ENCODE data around the gene CELSR1.
"Not testable (repeated sequence)": the region's sequence is repeated elsewhere in the genome, so short reads cannot be mapped to it uniquely, and the experiment has no call there.

Gene CELSR1

DNA sequence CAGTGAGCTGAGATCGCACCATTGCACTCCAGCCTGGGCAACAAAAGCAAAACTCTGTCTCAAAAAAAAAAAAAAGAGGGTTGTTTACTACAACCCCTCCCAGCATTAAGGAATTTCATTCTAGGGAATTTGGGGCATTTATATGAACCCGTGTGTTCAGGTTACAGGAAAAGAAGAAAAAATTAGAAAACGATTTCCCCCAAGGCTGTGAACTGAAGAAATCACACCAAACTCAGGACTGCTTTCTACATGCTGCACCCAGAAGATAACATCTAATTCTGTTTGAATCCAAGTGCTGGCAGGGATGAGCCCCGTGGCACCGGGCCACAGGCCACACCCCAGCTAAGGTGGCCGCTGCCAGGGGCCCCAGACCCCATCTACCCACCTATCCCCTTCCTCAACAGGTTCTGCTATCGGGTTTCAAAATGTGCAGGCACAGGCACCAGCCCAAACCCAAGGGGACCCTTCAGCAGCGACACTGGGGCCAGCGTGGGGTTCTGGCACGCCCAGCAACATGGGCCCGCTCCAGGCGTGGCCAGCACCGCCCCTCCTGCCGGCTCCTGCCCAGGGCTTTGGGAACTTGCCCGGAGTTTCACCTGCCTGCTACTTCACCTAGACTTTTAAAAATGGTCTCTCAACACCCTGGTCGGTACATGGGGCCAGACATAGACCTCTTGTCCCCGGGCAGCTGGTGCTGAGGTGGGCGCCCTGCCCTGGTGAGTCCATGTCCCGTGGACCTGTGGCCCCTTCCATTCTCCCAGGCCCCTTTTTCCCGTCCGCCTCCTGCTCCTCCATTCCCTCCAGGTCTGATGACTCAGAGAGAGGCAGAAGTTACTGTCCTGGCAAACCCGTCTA lies 11.8 kb downstream of the CELSR1 start:
- Mint-ChIP-seq H3K9me3 (no peaks in the 10 kb centered on the region), H3K27me3 (peaks cover 27 to 43% of the 10 kb centered on the region in 2 donors), H3K4me1 (ENCODE audit: low read depth in 2 of 2) (no peaks in the 10 kb centered on the region), H3K27ac (no peak overlapping the region), H3K4me3 (no peak overlapping the region), H3K36me3 (ENCODE audit: insufficient read depth) (no peaks in the 10 kb centered on the region)
- no peak for DNase-seq
- ATAC-seq (replicated peaks) = no peak

DNA sequence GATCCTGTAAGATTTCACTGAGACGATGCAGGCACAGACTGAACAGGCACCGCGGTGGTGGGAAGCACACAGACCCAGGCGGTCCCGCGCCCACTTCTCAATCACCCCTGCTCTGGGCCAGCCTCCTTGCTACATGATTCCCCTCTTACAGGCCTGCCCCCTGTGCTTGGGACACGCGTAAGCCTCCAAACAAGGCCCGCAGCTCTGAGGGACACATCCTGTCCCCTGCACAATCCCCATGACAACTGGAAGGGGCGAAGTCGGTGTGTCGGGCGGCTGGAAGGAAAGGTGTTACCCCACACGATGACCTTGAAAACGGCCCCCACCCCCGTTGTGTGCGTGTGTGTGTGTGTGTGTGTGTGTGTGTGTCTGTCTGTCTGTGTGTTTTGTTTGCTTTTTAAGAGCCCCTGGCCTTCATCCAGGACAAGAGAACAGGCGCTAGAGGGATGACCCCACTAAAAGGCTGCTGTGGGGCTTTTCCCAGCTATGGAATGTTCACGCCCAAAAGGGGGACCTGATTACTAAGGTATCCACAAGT lies 13.1 kb downstream of the CELSR1 start:
- DNase-seq (no peak), ATAC-seq (replicated peaks) (no peak)
- Mint-ChIP-seq H3K4me1 (ENCODE audit: low read depth in 2 of 2) (no peaks in the 10 kb centered on the region), H3K27ac (no peak overlapping the region), H3K4me3 (no peak overlapping the region), H3K9me3 (no peaks in the 10 kb centered on the region), H3K36me3 (ENCODE audit: insufficient read depth) (no peaks in the 10 kb centered on the region), H3K27me3 (peaks cover 27 to 48% of the 10 kb centered on the region in 2 donors)

DNA sequence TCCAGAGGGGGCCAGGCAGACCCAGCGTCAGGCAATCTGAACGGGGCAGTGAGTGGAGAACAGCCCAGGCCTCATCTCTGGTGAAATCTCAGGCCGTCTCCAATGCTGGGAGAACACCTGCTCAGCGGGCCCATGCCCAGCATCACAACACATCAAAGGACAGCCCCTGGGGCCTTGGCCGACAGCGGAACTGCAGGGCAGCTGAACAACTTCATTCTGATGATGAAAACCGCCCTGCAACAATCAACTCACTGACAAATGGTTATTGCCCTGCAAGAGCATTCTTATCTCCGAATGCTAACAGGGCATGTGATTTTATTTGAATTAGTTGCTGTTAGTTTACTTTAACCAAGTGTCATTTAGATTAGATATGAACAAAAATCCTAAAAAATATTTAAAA lies 14.6 kb downstream of the CELSR1 start:
- no peak overlapping the region for H3K4me3 Mint-ChIP-seq
- no peaks in the 10 kb centered on the region for H3K36me3 Mint-ChIP-seq (ENCODE audit: insufficient read depth)
- H3K9me3 Mint-ChIP-seq = no peaks in the 10 kb centered on the region
- no peak overlapping the region for H3K27ac Mint-ChIP-seq
- peaks cover 27 to 48% of the 10 kb centered on the region in 2 donors for H3K27me3 Mint-ChIP-seq
- ATAC-seq (replicated peaks) = no peak
- no peaks in the 10 kb centered on the region for H3K4me1 Mint-ChIP-seq (ENCODE audit: low read depth in 2 of 2)
- no peak for DNase-seq

DNA sequence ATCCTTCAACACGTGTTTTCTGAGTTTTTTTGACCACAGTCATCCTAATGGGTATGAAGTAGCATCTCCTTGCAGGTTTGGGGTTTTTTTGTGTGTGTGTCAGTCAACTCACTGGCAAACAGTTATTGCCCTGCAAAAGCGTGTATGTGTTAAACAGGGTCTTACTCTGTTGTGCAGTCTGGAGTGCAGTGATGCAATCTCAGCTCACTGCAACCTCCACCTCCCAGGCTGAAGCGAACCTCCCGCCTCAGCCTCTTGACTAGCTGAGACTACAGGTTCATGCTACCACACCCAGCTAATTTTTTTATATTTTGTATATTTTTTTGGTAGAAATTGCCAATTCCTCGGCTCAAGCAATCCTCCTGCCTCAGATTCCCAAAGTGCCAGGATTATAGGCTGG lies 15.4 kb downstream of the CELSR1 start:
- H3K4me1 Mint-ChIP-seq (ENCODE audit: low read depth in 2 of 2) = peaks cover 0 to 4% of the 10 kb centered on the region in 2 donors
- no peak overlapping the region for H3K4me3 Mint-ChIP-seq
- H3K36me3 Mint-ChIP-seq (ENCODE audit: insufficient read depth) = no peaks in the 10 kb centered on the region
- no peaks in the 10 kb centered on the region for H3K9me3 Mint-ChIP-seq
- no peak for ATAC-seq (replicated peaks)
- no peak for DNase-seq
- H3K27ac Mint-ChIP-seq = no peak overlapping the region
- peaks cover 19 to 48% of the 10 kb centered on the region in 2 donors for H3K27me3 Mint-ChIP-seq

DNA sequence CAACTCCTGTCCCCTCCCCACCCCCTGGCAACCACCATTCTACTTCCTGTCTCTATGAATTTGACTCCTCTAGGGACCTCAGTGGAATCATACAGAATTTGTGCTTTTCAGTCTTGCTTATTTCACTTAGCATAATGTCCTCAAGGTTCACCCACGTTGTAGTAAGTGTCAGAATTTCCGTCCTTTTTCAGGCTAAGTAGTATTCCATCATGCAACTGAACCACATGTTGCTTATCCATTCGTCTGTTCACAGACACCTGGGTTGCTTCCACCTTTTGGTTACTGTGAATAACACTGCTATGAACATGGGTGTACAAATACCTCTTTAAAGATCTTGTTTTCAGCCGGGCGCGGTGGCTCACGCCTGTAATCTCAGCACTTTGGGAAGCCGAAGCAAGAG lies 16.5 kb downstream of the CELSR1 start:
- peaks cover 0 to 4% of the 10 kb centered on the region in 2 donors for H3K4me1 Mint-ChIP-seq (ENCODE audit: low read depth in 2 of 2)
- H3K27ac Mint-ChIP-seq = no peak overlapping the region
- no peak overlapping the region for H3K4me3 Mint-ChIP-seq
- no peaks in the 10 kb centered on the region for H3K36me3 Mint-ChIP-seq (ENCODE audit: insufficient read depth)
- DNase-seq (no peak), ATAC-seq (replicated peaks) (no peak)
- H3K9me3 Mint-ChIP-seq = no peaks in the 10 kb centered on the region
- peaks cover 9 to 40% of the 10 kb centered on the region in 2 donors for H3K27me3 Mint-ChIP-seq

DNA sequence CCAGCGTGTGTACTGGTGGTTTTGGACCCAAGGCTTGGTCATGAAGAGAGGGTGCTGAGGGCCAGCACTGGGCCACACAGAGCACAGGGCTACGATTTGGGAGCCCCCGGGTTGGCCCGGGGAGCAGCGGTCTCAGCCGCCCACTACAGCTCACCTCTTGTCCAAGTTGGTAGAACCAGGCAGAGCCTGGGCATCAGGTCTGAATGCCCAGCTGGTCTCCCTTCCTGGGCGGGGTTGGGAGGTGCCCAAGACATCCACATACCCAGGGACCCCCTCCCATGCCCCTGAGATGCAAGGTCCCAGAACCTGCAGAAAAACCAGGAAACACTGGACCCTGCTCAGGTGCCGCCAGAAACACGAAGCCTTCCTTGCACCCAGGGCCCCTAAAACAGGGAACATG lies 18.0 kb downstream of the CELSR1 start:
- Mint-ChIP-seq H3K27ac (no peak overlapping the region), H3K27me3 (peaks cover 9 to 36% of the 10 kb centered on the region in 2 donors), H3K4me1 (ENCODE audit: low read depth in 2 of 2) (peaks cover 0 to 4% of the 10 kb centered on the region in 2 donors), H3K4me3 (no peak overlapping the region), H3K36me3 (ENCODE audit: insufficient read depth) (no peaks in the 10 kb centered on the region), H3K9me3 (no peaks in the 10 kb centered on the region)
- ATAC-seq (replicated peaks) (no peak), DNase-seq (no peak)

DNA sequence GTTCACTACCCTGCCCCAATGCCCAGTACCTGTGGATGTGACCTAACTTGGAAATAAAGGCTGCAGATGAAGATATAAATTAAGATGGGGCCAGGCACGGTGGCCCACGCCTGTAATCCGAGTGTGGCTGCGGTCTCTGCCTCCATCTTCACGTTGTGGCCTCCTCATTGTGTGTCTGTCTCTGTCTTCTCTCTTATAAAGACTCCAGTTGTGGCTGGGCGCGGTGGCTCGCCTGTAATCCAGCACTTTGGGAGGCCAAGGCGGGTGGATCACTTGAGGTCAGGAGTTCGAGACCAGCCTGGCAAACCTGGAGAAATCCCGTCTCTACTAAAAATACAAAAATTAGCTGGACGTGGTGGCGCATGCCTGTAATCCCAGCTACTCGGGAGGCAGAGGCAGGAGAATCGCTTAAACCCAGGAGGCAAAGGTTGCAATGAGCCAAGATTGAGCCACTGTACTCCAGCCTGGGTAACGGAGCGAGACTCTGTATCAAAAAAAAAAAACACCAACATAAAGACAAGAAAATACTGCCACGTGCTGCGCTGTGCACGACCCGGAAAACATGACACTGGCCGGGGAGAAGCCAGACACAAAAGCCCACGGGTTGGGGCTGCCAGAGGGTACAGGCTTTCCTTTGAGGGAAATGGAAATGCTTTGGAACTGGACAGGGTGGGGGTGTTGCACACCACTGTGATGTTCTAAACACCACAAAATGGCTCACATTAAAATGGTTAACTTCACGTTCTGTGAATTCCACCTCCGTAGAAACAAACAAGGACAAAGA lies 18.7 kb downstream of the CELSR1 start:
- ATAC-seq (replicated peaks) (no peak), DNase-seq (no peak)
- H3K4me1 Mint-ChIP-seq (ENCODE audit: low read depth in 2 of 2) = peaks cover 0 to 4% of the 10 kb centered on the region in 2 donors
- H3K27ac Mint-ChIP-seq = no peak overlapping the region
- H3K9me3 Mint-ChIP-seq = no peaks in the 10 kb centered on the region
- H3K4me3 Mint-ChIP-seq = no peak overlapping the region
- H3K36me3 Mint-ChIP-seq (ENCODE audit: insufficient read depth) = no peaks in the 10 kb centered on the region
- peaks cover 4 to 30% of the 10 kb centered on the region in 2 donors for H3K27me3 Mint-ChIP-seq

DNA sequence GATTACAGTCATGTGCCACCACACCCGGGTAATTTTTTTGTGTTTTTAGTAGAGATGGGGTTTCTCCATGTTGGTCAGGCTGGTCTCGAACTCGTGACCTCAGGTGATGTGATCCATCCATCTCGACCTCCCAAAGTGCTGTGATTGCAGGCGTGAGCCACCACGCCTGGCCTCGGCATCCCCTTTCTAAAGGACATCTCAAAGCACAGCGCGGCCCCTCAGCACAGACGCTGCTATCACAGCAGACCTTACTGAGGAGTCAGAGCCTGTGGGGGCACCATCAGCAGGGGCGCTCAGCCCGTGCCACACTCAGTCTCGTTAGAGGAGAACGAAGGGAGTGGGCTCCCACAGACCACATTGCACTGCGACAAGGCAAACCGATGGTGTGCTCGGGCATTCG lies 19.4 kb downstream of the CELSR1 start:
- no peaks in the 10 kb centered on the region for H3K9me3 Mint-ChIP-seq
- DNase-seq = no peak
- no peaks in the 10 kb centered on the region for H3K36me3 Mint-ChIP-seq (ENCODE audit: insufficient read depth)
- H3K27me3 Mint-ChIP-seq = peaks cover 4 to 25% of the 10 kb centered on the region in 2 donors
- H3K27ac Mint-ChIP-seq = no peak overlapping the region
- no peak overlapping the region for H3K4me3 Mint-ChIP-seq
- ATAC-seq (replicated peaks) = no peak
- peaks cover 0 to 4% of the 10 kb centered on the region in 2 donors for H3K4me1 Mint-ChIP-seq (ENCODE audit: low read depth in 2 of 2)

DNA sequence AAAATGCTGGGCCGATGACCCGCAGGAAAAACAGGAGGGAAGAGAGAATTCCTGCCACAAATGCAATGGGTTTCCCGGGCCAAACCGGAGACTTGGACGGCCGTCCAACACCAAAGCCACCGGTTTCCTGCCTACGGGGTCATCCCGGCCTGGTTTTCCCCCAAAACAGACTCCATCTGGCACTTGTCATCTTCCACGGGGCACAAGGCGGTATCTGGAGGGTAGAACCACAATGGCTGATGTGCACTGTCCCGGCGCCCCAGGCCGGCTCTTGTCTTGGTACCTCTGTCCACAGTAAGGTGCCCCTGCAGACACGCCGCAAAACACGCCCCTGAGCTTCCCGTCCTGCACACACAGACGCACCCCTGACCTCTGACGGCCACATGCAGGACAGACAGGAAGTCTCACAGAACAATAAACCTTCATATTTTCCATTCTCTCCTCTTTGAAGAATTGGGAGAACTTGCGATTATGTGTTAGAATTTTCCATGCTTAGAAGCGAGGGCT lies 20.1 kb downstream of the CELSR1 start:
- no peak for DNase-seq
- Mint-ChIP-seq H3K4me1 (ENCODE audit: low read depth in 2 of 2) (peaks cover 0 to 4% of the 10 kb centered on the region in 2 donors), H3K4me3 (no peak overlapping the region), H3K9me3 (no peaks in the 10 kb centered on the region), H3K36me3 (ENCODE audit: insufficient read depth) (no peaks in the 10 kb centered on the region), H3K27ac (no peak overlapping the region), H3K27me3 (peaks cover 0 to 25% of the 10 kb centered on the region in 2 donors)
- no peak for ATAC-seq (replicated peaks)

DNA sequence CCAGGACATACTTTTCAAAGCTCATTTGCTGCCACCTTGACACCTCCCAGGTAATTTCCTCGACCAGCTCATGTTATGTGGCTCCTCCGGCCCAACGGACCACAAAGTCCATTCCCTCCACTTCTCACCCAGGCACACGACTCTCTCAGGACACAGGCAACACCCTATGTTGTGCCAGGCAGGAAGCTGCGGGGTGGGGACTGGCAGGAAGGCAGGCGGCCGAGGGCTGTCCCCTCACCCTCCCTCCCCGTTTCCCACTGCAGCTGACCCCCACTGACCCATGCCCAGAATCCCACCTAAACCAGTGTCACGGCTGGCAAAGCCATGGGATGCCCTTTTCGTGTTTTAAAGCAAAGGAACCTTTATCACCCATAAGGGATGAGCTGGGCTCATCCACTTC lies 20.8 kb downstream of the CELSR1 start:
- ATAC-seq (replicated peaks) (no peak), DNase-seq (no peak)
- H3K27ac Mint-ChIP-seq = no peak overlapping the region
- peaks cover 0 to 4% of the 10 kb centered on the region in 2 donors for H3K4me1 Mint-ChIP-seq (ENCODE audit: low read depth in 2 of 2)
- no peaks in the 10 kb centered on the region for H3K36me3 Mint-ChIP-seq (ENCODE audit: insufficient read depth)
- no peaks in the 10 kb centered on the region for H3K9me3 Mint-ChIP-seq
- peaks cover 0 to 26% of the 10 kb centered on the region in 2 donors for H3K27me3 Mint-ChIP-seq
- no peak overlapping the region for H3K4me3 Mint-ChIP-seq

DNA sequence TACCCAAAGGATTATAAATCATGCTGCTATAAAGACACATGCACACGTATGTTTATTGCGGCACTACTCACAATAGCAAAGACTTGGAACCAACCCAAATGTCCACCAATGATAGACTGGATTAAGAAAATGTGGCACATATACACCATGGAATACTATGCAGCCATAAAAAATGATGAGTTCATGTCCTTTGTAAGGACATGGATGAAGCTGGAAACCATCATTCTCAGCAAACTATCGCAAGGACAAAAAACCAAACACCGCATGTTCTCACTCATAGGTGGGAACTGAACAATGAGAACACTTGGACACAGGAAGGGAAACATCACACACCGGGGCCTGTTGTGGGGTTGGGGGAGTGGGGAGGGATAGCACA lies 21.3 kb downstream of the CELSR1 start:
- H3K36me3 Mint-ChIP-seq (ENCODE audit: insufficient read depth); ATAC-seq (replicated peaks); H3K9me3 Mint-ChIP-seq; H3K4me3 Mint-ChIP-seq; H3K4me1 Mint-ChIP-seq (ENCODE audit: low read depth in 2 of 2); DNase-seq; H3K27ac Mint-ChIP-seq: not testable (repeated sequence)
- peaks cover 0 to 29% of the 10 kb centered on the region in 2 donors for H3K27me3 Mint-ChIP-seq

DNA sequence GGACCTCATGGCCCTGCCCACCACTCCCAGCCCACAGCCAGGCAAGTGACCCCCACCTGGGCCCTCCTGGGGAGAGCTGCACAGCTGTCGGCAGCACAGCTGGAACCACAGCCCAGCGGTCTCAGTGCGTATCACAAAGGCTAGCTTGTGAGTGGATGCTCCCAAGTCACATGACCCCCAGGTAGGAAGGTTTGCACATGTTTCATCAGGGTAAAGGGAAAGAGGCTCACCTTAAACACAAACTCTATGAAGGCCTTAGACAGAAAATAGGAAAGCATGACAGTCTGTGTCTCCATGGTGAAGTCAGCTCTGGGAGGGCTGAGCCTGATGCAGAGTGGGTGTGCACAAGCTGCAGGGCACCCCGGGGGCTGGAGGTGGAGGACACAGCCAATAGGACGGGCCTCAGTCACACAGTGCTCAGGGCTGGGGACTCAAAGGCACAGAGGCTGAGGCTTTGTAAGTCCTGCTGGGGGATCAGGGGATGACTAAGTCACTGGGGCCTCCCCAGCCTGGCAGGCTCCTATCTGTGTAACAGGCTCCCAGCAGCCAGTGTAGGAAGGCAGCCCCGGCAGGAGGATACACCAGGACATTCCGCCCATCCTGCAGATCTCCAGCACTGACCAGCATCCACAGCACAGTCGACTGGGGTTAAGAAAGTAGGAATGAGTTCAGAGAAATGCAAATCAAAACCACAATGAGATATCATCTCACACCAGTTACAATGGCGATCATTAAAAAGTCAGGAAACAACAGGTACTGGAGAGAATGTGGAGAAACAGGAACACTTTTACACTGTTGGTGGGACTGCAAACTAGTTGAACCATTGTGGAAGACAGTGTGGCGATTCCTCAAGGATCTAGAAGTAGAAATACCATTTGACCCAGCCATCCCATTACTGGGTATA lies 22.0 kb downstream of the CELSR1 start:
- ATAC-seq (replicated peaks) (no peak), DNase-seq (no peak)
- H3K4me1 Mint-ChIP-seq (ENCODE audit: low read depth in 2 of 2) = peaks cover 0 to 4% of the 10 kb centered on the region in 2 donors
- H3K27me3 Mint-ChIP-seq = peaks cover 0 to 25% of the 10 kb centered on the region in 2 donors
- H3K36me3 Mint-ChIP-seq (ENCODE audit: insufficient read depth) = peaks cover 3% of the 10 kb centered on the region
- H3K9me3 Mint-ChIP-seq = no peaks in the 10 kb centered on the region
- peak overlapping the region in 1 of 2 donors; percentile 63 for H3K27ac Mint-ChIP-seq
- no peak overlapping the region for H3K4me3 Mint-ChIP-seq
